ENCODE results near the gene SLC27A4.
A peak's percentile ranks its signal among the peaks of the same experiment; 100 is the strongest.

SLC27A4 gene

DNA sequence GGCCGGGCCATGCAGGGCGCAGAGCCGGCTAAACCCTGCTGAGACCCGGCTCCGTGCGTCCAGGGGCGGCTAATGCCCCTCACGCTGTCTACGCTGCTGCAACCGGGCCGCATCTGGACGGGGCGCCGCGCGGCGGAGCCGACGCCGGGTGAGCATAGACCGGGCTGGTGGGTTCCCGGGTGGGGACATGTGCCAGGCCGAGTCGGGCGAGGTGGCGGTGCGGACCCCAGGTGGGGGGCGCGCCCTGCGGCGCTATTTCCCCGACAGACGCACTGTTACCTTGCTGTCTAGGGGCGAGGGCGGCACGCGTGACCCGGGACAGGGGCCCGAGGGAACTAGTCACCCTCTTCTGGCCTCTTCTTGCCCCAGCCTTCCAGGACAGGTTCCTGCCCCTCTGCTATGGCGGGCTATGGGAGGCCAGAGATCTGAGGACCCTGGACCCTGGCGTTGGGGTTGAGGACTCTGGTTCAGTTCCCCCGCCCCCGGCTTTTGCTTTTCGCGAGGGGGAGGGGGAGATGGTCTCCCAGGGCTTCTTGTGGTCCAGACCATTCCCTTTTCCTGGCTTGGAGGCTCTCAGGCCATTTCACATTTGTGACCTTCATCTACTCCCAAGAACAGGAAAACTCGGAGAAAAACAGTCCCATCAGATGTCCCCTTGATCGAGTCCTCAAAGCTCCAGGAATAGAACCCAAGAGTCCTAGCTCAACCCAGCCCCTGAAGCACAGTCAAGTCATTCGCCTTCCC, 536 bp downstream of the SLC27A4 start:
- no peak for TF ChIP-seq CTCF (IDR thresholded peaks at IDR 0.05; ENCODE audit: low read depth, low read length)
- no peak for DNase-seq (ENCODE audit: low read depth in 2 of 2)
- H3K4me3 ChIP-seq (replicated peaks in 1 of 2; ENCODE audit: low read depth in 2 of 2, low read length in 2 of 2), result peak overlapping the region; percentile 80 to 84

GRCh38 chr9:128341435-128341849, 1.1 kb downstream of the SLC27A4 start:
- peak; percentile 74 to 77 for DNase-seq (ENCODE audit: low read depth in 2 of 2)
- peak overlapping the region; percentile 80 to 84 for H3K4me3 ChIP-seq (replicated peaks in 1 of 2; ENCODE audit: low read depth in 2 of 2, low read length in 2 of 2)
- TF ChIP-seq CTCF (IDR thresholded peaks at IDR 0.05; ENCODE audit: low read depth, low read length), result peak; percentile 77

GRCh38 chr9:128342971-128343680, 2.8 kb downstream of the SLC27A4 start:
- TF ChIP-seq CTCF (IDR thresholded peaks at IDR 0.05; ENCODE audit: low read depth, low read length), result no peak

GRCh38 chr9:128343855-128344254, 3.5 kb downstream of the SLC27A4 start:
- no peak for DNase-seq (ENCODE audit: low read depth in 2 of 2)
- no peak for TF ChIP-seq CTCF (IDR thresholded peaks at IDR 0.05; ENCODE audit: low read depth, low read length)
- no peak overlapping the region for H3K4me3 ChIP-seq (replicated peaks in 1 of 2; ENCODE audit: low read depth in 2 of 2, low read length in 2 of 2)

More at GRCh38 chr9:128342971-128343680, 2.8 kb downstream of the SLC27A4 start:
- H3K4me3 ChIP-seq (replicated peaks in 1 of 2; ENCODE audit: low read depth in 2 of 2, low read length in 2 of 2), result no peak overlapping the region
- no peak for DNase-seq (ENCODE audit: low read depth in 2 of 2)

DNA sequence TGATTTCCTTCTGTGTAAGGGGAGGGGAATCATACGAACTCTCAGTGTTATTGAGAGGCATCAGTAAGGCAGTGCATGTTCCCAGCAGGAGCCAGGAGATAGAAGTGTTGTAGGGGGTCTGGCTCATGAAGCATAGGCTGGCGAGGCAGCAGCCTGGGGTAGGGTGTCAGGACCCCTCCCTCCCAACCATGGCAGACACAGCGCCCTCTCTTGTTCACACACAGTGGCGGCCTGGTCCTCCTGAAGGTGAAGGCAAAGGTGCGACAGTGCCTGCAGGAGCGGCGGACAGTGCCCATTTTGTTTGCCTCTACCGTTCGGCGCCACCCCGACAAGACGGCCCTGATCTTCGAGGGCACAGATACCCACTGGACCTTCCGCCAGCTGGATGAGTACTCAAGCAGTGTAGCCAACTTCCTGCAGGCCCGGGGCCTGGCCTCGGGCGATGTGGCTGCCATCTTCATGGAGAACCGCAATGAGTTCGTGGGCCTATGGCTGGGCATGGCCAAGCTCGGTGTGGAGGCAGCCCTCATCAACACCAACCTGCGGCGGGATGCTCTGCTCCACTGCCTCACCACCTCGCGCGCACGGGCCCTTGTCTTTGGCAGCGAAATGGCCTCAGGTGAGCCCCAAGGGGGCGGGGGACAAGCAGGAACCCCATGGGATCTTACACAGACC, 4.7 kb downstream of the SLC27A4 start:
- no peak for DNase-seq (ENCODE audit: low read depth in 2 of 2)
- TF ChIP-seq CTCF (IDR thresholded peaks at IDR 0.05; ENCODE audit: low read depth, low read length), result no peak
- no peak overlapping the region for H3K4me3 ChIP-seq (replicated peaks in 1 of 2; ENCODE audit: low read depth in 2 of 2, low read length in 2 of 2)

GRCh38 chr9:128349125-128349524, 8.8 kb downstream of the SLC27A4 start:
- no peak for TF ChIP-seq CTCF (IDR thresholded peaks at IDR 0.05; ENCODE audit: low read depth, low read length)
- H3K4me3 ChIP-seq (replicated peaks in 1 of 2; ENCODE audit: low read depth in 2 of 2, low read length in 2 of 2), result no peak overlapping the region
- no peak for DNase-seq (ENCODE audit: low read depth in 2 of 2)

Data from cardiac fibroblast (primary cell).